Sciatic nerve (tissue), 2 donors: ENCODE results near the gene IGF2BP1. TPM values are rescaled to one million over a fixed set of nuclear protein-coding genes. Genes with fewer than 3 reads are reported as not detected.
"Not testable (repeated sequence)": the region's sequence is repeated elsewhere in the genome, so short reads cannot be mapped to it uniquely, and the experiment has no call there.

Source experiments
- ATAC-seq: fragments of 200-7000 bp; cut with Tn5 transposase; one replicate; pipeline ENCODE4 v1.9.1; 2020; ENCODE audit warnings: mild to moderate bottlenecking, moderate library complexity
- DNase-seq: peaks from one replicate; pipeline ENCODE4 v3.0.0-alpha.2; 2020; ENCODE audit warnings: low spot score
- intact Hi-C: fragments of 100-400 bp; cut with DNase I; formaldehyde crosslinking; loops from one replicate; pipeline ENCODE4 v1.14.2; 2022
- total RNA-seq: library from RNA; stranded (reverse); fragmentation: NEBNext Ultra II Directional; extraction: Animal tissue kit (Norgen Biotek cat#: 25700); gene quantifications from one replicate; pipeline ENCODE4 v1.2.1, GENCODE V29; 2021
- donor health status: DM: no; HTN: no; CAD: no.
- donor health status: DM: no; HTN: no; CAD: no.

Gene IGF2BP1
- total RNA-seq, 1 donor from 2014 or later: not detected

GRCh38 chr17:49076573-49077384, 79.6 kb downstream of the IGF2BP1 start:
- intact Hi-C loops: no loop called here
- ATAC-seq: no peak

GRCh38 chr17:49078248-49078647, 81.1 kb downstream of the IGF2BP1 start:
- no peak for ATAC-seq
- no peak for DNase-seq
- intact Hi-C loops: no loop called here

More at GRCh38 chr17:49076573-49077384, 79.6 kb downstream of the IGF2BP1 start:
- DNase-seq: no peak

DNA sequence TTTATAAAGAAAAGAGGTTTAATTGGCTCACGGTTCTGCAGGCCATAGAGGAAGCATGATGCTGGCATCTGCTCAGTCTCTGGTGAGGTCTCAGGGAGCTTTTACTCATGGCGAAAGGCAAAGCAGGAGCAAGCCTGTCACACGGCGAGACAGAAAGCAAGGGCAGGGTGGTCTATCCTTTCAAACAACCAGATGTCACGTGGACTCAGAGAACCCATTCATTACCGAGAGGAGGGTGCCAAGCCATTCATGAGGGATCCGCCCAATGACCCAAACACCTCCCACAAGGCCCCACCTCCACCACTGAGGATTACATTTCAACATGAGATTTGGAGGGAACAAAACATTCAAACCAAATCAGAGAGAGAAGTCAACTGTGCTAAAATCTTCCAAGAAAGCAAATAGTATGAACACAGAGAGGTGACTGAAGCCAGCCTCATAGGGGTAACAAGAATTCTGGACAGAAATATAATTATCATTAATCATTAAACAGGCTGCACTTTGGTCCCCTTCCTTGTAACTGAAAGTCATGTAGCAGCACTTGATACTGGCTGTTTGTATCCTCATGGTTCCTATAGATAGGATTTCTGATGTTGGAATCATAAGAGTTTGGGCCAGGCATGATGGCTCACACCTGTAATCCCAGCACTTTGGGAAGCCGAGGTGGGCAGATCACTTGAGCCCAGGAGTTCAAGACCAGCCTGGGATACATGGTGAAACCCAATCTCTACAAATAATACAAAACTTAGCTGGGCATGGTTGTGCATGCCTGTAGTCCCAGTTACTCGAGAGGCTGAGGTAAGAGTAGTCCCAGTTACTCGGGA, 82.9 kb downstream of the IGF2BP1 start:
- ATAC-seq: no peak

DNA sequence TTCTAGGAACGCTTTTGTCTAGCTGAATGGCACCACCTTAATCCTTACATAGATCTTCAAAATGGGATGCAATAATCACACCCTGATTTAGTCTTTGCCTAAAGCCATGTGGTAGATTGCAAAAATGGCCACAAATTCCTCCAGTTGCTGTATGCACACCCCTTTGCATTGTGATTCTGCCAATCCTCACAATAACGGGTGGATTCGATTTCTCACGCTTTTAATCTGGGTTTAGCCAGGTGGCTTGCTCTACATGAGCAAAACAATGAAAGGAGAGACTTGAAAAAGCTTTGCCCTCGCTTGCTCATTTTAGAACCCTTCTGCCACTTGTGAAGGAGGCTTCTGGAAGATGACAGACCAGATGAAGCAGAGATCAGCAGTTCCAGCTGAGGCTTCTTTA, 85.0 kb downstream of the IGF2BP1 start:
- DNase-seq (no peak), ATAC-seq (no peak)
- intact Hi-C loops: no loop called here

More for the DNA sequence above, 82.9 kb downstream of the IGF2BP1 start:
- intact Hi-C loops: no loop called here
- DNase-seq: no peak

DNA sequence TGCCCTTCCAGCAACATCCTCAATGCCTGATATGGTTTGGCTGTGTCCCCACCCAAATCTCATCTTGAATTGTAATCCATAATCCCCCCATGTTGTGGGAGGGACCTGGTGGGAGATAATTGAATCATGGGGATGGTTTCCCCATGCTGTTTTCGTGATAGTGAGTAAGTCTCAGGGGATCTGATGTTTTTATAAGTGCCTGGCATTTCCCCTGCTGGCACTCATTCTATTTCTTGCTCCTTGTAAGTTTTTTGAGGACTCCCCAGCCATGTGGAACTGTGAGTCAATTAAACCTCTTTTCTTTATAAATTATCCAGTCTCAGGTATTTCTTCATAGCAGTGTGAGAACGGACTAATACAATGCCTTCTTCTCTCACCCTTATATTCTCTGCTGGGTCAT, 87.9 kb downstream of the IGF2BP1 start:
- DNase-seq, intact Hi-C loops, ATAC-seq: not testable (repeated sequence)

DNA sequence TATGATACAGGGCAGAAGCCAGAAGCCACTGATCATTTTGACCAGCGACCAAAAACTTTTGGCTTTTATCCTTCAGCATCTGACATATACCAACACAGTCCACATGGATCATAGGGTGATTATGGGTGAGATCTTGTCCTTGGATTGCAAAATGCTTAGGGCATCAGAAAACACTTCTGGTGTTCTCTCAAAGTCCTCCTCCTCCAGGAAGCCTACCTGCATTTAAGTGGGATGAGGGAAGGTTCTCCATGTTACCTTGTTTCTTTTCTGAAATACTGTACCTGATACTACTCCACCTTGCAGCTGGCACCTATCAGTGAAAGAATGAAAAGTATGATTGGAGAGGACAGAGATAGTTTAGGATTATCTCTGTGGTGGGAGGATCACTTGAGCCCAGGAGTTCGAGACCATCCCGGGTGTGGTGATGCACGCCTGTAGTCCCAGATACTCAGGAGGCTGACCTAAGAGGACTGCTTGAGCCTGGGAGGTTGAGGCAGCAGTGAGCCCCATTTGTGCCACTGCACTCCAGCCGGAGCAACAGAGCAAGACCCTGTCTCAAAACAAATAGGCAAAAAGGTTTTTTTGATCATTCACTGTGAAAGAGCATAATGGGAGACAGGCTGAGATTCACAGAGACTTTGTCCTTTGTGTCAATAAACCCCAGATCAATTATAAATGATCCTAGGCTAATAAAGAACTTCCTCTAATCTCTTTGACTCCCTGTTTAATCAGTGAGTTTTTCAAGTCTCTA, 88.6 kb downstream of the IGF2BP1 start:
- ATAC-seq (no peak), DNase-seq (no peak)
- intact Hi-C loops: no loop called here

- DNase-seq (no peak), ATAC-seq (no peak)
- intact Hi-C loops: no loop called here
Measured at GRCh38 chr17:49086316-49086605, 89.1 kb downstream of the IGF2BP1 start.

DNA sequence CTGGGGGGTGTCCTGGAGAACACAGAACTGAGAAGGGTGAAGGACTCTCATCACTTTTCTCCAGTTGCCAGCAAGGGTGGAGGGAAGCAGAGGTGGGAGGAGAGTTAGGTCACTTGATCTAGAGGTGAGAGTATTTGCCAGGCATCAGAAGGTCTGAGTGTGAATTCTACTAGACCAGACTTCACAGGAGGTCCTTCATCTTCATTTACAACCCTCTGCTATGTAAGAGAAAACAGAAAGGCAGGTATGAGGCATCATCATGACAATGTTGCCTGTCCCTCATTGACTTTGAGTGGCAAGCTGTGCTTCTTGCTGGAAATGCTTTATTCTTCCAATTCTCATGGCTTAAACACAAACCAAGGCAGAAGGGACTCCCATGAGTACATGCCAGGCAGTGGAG, 89.5 kb downstream of the IGF2BP1 start:
- DNase-seq: no peak
- no peak for ATAC-seq
- intact Hi-C loops: no loop called here

- intact Hi-C loops: no loop called here
- ATAC-seq (no peak), DNase-seq (no peak)
Measured at GRCh38 chr17:49089094-49089493, 91.9 kb downstream of the IGF2BP1 start.

DNA sequence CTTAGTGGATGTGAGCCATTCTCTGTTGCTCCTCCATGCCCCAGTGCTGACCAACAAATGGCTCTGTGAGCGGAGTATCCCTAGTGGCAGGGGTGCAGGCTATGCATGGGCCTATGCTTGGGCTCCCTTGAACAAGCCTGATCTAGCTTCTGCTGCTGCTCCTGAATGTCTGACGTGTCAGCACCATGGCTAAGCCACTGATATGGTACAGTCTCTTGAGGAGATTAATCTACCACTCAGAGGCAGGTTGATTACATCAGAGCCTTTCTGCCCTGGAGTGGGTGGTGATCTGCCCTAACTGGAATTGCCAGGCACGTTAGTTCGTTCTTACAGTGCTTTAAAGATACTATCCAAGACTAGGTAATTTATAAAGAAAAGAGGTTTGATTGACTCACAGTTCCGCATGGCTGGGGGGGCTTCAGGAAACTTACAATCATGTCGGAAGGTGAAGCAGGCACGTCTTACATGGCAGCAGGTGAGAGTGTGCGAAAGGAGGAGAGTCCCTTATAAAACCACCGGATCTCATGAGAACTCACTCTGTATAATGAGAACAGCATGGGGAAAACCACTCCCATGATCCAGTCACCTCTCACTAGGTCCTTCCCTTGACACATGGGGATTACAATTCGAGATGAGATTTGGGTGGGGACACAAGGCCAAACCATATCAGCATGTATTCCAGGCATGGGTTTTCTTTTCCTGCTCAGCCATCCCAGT, 93.9 kb downstream of the IGF2BP1 start:
- ATAC-seq: no peak
- DNase-seq: no peak
- intact Hi-C loops: no loop called here

DNA sequence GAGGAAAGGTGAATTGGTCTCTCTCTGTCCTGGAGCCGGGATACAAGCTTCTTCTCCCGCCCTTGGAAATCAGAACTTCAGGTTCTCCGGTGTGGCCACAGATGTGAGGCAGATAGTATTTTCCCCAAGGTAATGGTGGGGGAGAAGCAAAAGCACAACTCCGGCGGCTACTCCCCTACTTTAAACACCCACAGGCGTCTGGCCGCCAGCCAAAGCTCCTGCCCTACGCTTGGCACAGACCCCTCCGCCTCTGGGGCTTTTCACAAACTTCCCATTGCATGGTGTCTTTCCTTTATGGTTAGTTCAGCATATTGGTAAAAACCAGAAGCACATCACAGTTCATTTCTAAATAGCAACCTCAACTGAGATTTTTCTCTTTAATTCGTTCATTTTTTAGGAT, 95.9 kb downstream of the IGF2BP1 start:
- intact Hi-C loops: no loop called here
- DNase-seq (no peak), ATAC-seq (no peak)

GRCh38 chr17:49100601-49101000, 103.4 kb downstream of the IGF2BP1 start:
- DNase-seq (no peak), ATAC-seq (no peak)
- intact Hi-C loops: no loop called here

- no peak for ATAC-seq
- no peak for DNase-seq
- intact Hi-C loops: no loop called here
Measured at GRCh38 chr17:49101054-49101534, 103.9 kb downstream of the IGF2BP1 start.

GRCh38 chr17:49103360-49103759, 106.2 kb downstream of the IGF2BP1 start:
- not testable (repeated sequence) for ATAC-seq, DNase-seq

GRCh38 chr17:49104511-49105074, 107.4 kb downstream of the IGF2BP1 start:
- intact Hi-C loops: no loop called here
- DNase-seq: no peak
- no peak for ATAC-seq

More at GRCh38 chr17:49103360-49103759, 106.2 kb downstream of the IGF2BP1 start:
- intact Hi-C loops: not testable (repeated sequence)
